OCI-LY3 (cell line): ENCODE results near the gene HEG1.

Experiments used
- H2AFZ ChIP-seq: fragments of 200-600, 300-600 bp; shearing (Covaris generic); 2 replicates; pipeline ENCODE4 v1.6.0; 2014; ENCODE audit warnings: antibody characterized with exemption, low read depth, low read length
- H3K27ac ChIP-seq: fragments of 200-600, 300-600 bp; sonication (generic); 2 replicates; pipeline ENCODE4 v1.5.1; 2014; ENCODE audit warnings: mild to moderate bottlenecking, low read length, moderate library complexity, mixed read lengths
- H3K27me3 ChIP-seq: fragments of 200-600, 300-600 bp; sonication (generic); 2 replicates; pipeline ENCODE4 v1.6.1; 2014; ENCODE audit warnings: low read depth, low read length, mixed read lengths
- H3K36me3 ChIP-seq: fragments of 200-600, 300-600 bp; sonication (generic); replicated peaks from 2 replicates; pipeline ENCODE3; 2014; ENCODE audit warnings: low read depth, low read length, mixed read lengths
- H3K4me1 ChIP-seq: fragments of 300-600, 200-600 bp; sonication (generic); 2 replicates; pipeline ENCODE4 v1.6.1; 2014; ENCODE audit warnings: low read length, mixed read lengths
- H3K4me2 ChIP-seq: fragments of 200-600, 300-600 bp; sonication (generic); 2 replicates; pipeline ENCODE4 v1.6.1; 2014; ENCODE audit warnings: low read length, mixed read lengths
- H3K4me3 ChIP-seq: fragments of 300-600, 200-600 bp; sonication (generic); 2 replicates; pipeline ENCODE4 v1.5.1; 2014; ENCODE audit warnings: antibody characterized with exemption, mild to moderate bottlenecking, low read length, moderate library complexity
- H3K79me2 ChIP-seq: fragments of 300-600, 200-600 bp; shearing (Covaris generic); 2 replicates; pipeline ENCODE4 v1.6.1; 2014; ENCODE audit warnings: mild to moderate bottlenecking, low read length, mixed read lengths
- H3K9ac ChIP-seq: fragments of 300-600, 200-600 bp; shearing (Covaris generic); 2 replicates; pipeline ENCODE4 v1.6.0; 2014; ENCODE audit warnings: mild to moderate bottlenecking, low read length, moderate library complexity
- H3K9me3 ChIP-seq: fragments of 200-600, 300-600 bp; shearing (Covaris generic); 2 replicates; pipeline ENCODE4 v1.6.1; 2014; ENCODE audit warnings: low read length, mixed read lengths; ENCODE audit not compliant: insufficient read depth
- H4K20me1 ChIP-seq: fragments of 200-600, 300-600 bp; sonication (generic); 2 replicates; pipeline ENCODE4 v1.6.1; 2016; ENCODE audit warnings: low read length, mixed read lengths; ENCODE audit not compliant: insufficient read depth
- EZH2phosphoT487 ChIP-seq: fragments of 200-600 bp; shearing (Covaris generic); IDR thresholded peaks from 2 replicates; pipeline ENCODE4 v1.6.1; 2018; ENCODE audit warnings: antibody characterized with exemption, mixed run types, low read depth
- TF ChIP-seq, protein P1 (sequence below): fragments of 200-600, 300-600 bp; sonication (generic); IDR thresholded peaks from 2 replicates; pipeline ENCODE4 v1.5.1; 2014; ENCODE audit warnings: antibody characterized with exemption, low read length, low read depth

Gene HEG1

GRCh38 chr3:125055331-125055912, 375 bp downstream of the HEG1 start:
- Histone ChIP-seq H3K9me3 (no peaks in the 10 kb centered on the region), H4K20me1 (no peaks in the 10 kb centered on the region), H3K27me3 (peaks cover 79% of the 10 kb centered on the region), H3K4me3 (peak overlapping the region; percentile 79), H3K27ac (no peak overlapping the region), H3K36me3 (no peaks in the 10 kb centered on the region), H3K4me1 (peaks cover 21% of the 10 kb centered on the region), H3K9ac (peak overlapping the region; percentile 23; the same call in 1 of the 2 replicates), H2AFZ (0 out of 2 replicates have a peak overlapping the region, but pooled peaks have one; percentile 43), H3K4me2 (peak overlapping the region; percentile 83), H3K79me2 (no peaks in the 10 kb centered on the region)
- TF ChIP-seq, protein P1, sequence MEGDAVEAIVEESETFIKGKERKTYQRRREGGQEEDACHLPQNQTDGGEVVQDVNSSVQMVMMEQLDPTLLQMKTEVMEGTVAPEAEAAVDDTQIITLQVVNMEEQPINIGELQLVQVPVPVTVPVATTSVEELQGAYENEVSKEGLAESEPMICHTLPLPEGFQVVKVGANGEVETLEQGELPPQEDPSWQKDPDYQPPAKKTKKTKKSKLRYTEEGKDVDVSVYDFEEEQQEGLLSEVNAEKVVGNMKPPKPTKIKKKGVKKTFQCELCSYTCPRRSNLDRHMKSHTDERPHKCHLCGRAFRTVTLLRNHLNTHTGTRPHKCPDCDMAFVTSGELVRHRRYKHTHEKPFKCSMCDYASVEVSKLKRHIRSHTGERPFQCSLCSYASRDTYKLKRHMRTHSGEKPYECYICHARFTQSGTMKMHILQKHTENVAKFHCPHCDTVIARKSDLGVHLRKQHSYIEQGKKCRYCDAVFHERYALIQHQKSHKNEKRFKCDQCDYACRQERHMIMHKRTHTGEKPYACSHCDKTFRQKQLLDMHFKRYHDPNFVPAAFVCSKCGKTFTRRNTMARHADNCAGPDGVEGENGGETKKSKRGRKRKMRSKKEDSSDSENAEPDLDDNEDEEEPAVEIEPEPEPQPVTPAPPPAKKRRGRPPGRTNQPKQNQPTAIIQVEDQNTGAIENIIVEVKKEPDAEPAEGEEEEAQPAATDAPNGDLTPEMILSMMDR, result no peak
- TF ChIP-seq EZH2phosphoT487, result no peak

DNA sequence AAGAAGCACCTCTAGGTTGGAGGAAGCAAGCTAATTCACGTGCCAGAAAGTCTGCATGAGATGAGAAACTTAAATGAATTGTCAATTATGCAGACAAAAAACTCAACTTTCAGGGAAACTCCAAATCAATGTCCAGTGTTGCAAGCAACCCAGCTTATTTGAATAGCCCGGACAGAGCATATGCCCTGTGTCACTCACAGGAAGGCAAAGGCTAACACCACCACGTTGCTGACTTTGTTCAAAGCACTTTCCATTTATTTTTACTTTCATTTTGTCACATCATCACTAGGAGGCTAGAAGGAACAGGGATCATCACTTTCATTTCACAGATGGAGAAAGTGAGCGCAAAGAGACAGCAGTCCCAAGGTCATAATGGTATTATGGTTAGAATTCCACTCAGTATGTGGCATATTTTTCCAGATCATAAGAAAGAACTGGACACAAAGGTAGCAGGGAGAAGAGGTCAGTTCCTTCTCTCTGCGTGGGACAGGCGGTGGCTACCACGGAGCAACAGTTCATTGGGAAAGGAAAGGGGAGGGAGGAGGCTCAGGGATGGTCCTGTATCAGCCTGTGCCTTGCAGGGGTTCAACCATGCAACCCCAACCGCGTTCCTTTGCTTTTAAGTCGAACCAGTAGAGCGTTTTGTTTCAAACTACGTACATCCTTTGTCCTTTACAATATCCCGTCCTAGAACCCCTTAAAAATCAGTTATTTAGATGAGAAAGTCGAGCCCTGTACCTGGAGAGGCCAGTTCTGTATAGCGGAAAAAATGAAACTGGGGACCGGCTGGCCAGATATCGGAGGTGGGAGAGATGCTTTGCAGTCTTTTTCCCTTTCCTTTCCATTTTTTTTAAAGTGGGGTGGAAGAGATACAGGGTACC, 1.1 kb downstream of the HEG1 start:
- no peaks in the 10 kb centered on the region for H3K79me2 ChIP-seq
- peak overlapping the region; percentile 23; the same call in 1 of the 2 replicates for H3K9ac ChIP-seq
- peaks cover 21% of the 10 kb centered on the region for H3K4me1 ChIP-seq
- H3K9me3 ChIP-seq, result no peaks in the 10 kb centered on the region
- H3K27ac ChIP-seq, result no peak overlapping the region
- H4K20me1 ChIP-seq, result no peaks in the 10 kb centered on the region
- peaks cover 75% of the 10 kb centered on the region for H3K27me3 ChIP-seq
- H2AFZ ChIP-seq, result peak overlapping the region; percentile 43; the same call in 1 of the 2 replicates
- H3K4me3 ChIP-seq, result peak overlapping the region; percentile 79
- H3K36me3 ChIP-seq, result no peaks in the 10 kb centered on the region
- TF ChIP-seq, protein P1, result no peak
- TF ChIP-seq EZH2phosphoT487, result no peak
- peak overlapping the region; percentile 83 for H3K4me2 ChIP-seq

- TF ChIP-seq, protein P1, result no peak
- TF ChIP-seq EZH2phosphoT487, result no peak
- H4K20me1 ChIP-seq, result no peaks in the 10 kb centered on the region
- no peak overlapping the region for H3K27ac ChIP-seq
- peak overlapping the region; percentile 83 for H3K4me2 ChIP-seq
- H3K27me3 ChIP-seq, result peaks cover 80% of the 10 kb centered on the region
- no peaks in the 10 kb centered on the region for H3K36me3 ChIP-seq
- no peaks in the 10 kb centered on the region for H3K79me2 ChIP-seq
- no peaks in the 10 kb centered on the region for H3K9me3 ChIP-seq
- H2AFZ ChIP-seq, result no peak overlapping the region
- no peak overlapping the region for H3K9ac ChIP-seq
- peak overlapping the region; percentile 79 for H3K4me3 ChIP-seq
- H3K4me1 ChIP-seq, result peaks cover 21% of the 10 kb centered on the region
Observed at GRCh38 chr3:125054062-125054448, 1.7 kb downstream of the HEG1 start.

DNA sequence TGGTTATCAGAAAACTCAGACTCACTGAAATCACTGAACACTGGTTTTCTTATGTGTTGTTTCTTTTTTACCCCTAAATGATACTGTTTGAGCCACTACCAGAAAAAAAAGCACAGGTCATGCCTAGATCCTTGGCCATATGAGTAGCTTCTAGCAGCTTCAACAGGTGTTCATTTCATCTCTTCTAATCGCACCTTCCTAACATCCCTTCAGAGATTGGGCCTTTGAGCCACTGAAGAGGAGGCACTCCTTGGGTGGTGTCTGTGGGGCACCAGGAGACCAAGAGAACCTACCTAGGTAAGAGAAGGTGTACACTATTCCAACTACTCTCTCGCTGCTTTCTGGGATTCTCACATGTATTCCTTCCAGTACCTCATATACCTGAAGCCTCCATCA, 2.5 kb downstream of the HEG1 start:
- Histone ChIP-seq H3K27ac (no peak overlapping the region), H3K9ac (no peak overlapping the region), H2AFZ (no peak overlapping the region), H3K36me3 (no peaks in the 10 kb centered on the region), H3K4me1 (peaks cover 21% of the 10 kb centered on the region), H3K79me2 (no peaks in the 10 kb centered on the region), H3K27me3 (peaks cover 75% of the 10 kb centered on the region), H3K4me2 (no peak overlapping the region), H3K4me3 (no peak overlapping the region), H4K20me1 (no peaks in the 10 kb centered on the region), H3K9me3 (no peaks in the 10 kb centered on the region)
- TF ChIP-seq, protein P1, result no peak
- no peak for TF ChIP-seq EZH2phosphoT487
